T-helper 2 cell treated with Interferon-gamma antibody and Interleukin-4, amounts not matched to agents 100 ng/mL and 5 ng/mL, for 36 hours (primary cell): ENCODE measurements around the gene NAT8L. TPM values are rescaled to one million over a fixed set of nuclear protein-coding genes. Genes with fewer than 3 reads are reported as not detected.

Experiments used
- intact Hi-C: fragments of 100-400 bp; cut with micrococcal nuclease; formaldehyde crosslinking; loops from one replicate; pipeline ENCODE4 v1.15.1; 2023
- total RNA-seq: library from RNA; stranded (reverse); gene quantifications from 2 replicates; pipeline ENCODE4 v1.2.3, GENCODE V29; 2022

The NAT8L gene
- total RNA-seq, 1 donor from 2014 or later: 2.0 TPM

GRCh38 chr4:2073808-2074481 lies 14.8 kb downstream of the NAT8L start:
- intact Hi-C loops: no loop called here

- intact Hi-C loops: no loop called here
Observed at GRCh38 chr4:2074588-2074987, 15.5 kb downstream of the NAT8L start.

GRCh38 chr4:2075171-2075986 lies 16.3 kb downstream of the NAT8L start:
- intact Hi-C loops: no loop called here

GRCh38 chr4:2075987-2076907 lies 17.1 kb downstream of the NAT8L start:
- intact Hi-C loops: no loop called here

GRCh38 chr4:2076908-2077536 lies 17.9 kb downstream of the NAT8L start:
- intact Hi-C loops: no loop called here

- intact Hi-C loops: no loop called here
Observed at GRCh38 chr4:2077537-2078460, 18.7 kb downstream of the NAT8L start.

- intact Hi-C loops: no loop called here
Observed at GRCh38 chr4:2078584-2078983, 19.5 kb downstream of the NAT8L start.

- intact Hi-C loops: no loop called here
Observed at GRCh38 chr4:2079006-2079405, 19.9 kb downstream of the NAT8L start.

GRCh38 chr4:2079926-2080325 lies 20.8 kb downstream of the NAT8L start:
- intact Hi-C loops: no loop called here

- intact Hi-C loops: no loop called here
Observed at GRCh38 chr4:2080429-2081300, 21.5 kb downstream of the NAT8L start.

GRCh38 chr4:2081540-2081939 lies 22.4 kb downstream of the NAT8L start:
- intact Hi-C loops: no loop called here

GRCh38 chr4:2082118-2082517 lies 23.0 kb downstream of the NAT8L start:
- intact Hi-C loops: no loop called here

- intact Hi-C loops: no loop called here
Observed at GRCh38 chr4:2082627-2083026, 23.5 kb downstream of the NAT8L start.

GRCh38 chr4:2083116-2083825 lies 24.1 kb downstream of the NAT8L start:
- intact Hi-C loops: no loop called here

GRCh38 chr4:2083826-2084160 lies 24.7 kb downstream of the NAT8L start:
- intact Hi-C loops: no loop called here

GRCh38 chr4:2084316-2084715 lies 25.2 kb downstream of the NAT8L start:
- intact Hi-C loops: no loop called here

- intact Hi-C loops: no loop called here
Observed at GRCh38 chr4:2085496-2085901, 26.4 kb downstream of the NAT8L start.

GRCh38 chr4:2087170-2087569 lies 28.0 kb downstream of the NAT8L start:
- intact Hi-C loops: no loop called here

- intact Hi-C loops: no loop called here
Observed at GRCh38 chr4:2089222-2089621, 30.1 kb downstream of the NAT8L start.
